Measurements from ENCODE around the gene PCMT1.

DNA sequence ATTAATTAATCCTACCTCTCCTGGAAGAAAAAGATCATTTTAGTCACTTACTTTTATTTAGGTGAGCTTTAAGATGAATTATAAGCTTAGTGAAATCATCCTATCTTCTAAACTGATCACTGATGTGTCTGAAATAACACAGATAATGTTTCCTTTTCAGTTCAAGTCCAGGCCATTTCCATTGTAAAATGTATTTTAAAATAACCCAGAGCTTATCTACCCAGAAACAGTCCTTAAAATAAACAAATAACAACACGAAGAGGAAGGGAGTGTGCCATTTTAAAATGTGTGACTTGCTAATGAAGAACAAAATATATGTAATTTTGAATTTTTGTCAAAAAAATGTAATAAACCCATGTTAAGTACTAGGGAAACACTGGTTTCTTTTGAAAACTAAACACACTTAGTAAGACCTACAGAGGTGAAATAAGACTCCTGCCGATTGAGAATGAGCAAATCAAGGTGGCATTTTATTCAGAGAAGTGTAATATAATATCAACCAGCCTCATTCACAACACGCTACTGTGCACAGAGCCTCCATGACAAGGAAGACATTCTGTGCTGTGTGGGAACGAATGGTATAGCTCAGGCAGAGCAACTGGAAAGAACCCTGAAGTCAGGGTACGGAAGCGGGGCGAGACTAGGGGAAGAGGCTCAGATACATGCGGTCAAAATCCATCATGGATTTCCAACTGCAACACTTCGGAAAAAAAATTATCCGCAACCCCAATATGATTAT is 106.9 kb downstream of the PCMT1 start:
- TF ChIP-seq, protein P1, sequence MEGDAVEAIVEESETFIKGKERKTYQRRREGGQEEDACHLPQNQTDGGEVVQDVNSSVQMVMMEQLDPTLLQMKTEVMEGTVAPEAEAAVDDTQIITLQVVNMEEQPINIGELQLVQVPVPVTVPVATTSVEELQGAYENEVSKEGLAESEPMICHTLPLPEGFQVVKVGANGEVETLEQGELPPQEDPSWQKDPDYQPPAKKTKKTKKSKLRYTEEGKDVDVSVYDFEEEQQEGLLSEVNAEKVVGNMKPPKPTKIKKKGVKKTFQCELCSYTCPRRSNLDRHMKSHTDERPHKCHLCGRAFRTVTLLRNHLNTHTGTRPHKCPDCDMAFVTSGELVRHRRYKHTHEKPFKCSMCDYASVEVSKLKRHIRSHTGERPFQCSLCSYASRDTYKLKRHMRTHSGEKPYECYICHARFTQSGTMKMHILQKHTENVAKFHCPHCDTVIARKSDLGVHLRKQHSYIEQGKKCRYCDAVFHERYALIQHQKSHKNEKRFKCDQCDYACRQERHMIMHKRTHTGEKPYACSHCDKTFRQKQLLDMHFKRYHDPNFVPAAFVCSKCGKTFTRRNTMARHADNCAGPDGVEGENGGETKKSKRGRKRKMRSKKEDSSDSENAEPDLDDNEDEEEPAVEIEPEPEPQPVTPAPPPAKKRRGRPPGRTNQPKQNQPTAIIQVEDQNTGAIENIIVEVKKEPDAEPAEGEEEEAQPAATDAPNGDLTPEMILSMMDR (IDR thresholded peaks at IDR 0.05; ENCODE audit: low read depth, low read length): no peak
- TF ChIP-seq POLR2A (IDR thresholded peaks at IDR 0.05; ENCODE audit: extremely low read depth, insufficient read length) (no peak), MYC (IDR thresholded peaks at IDR 0.05; ENCODE audit: low read depth, low read length) (no peak)
- TF ChIP-seq, protein P2, sequence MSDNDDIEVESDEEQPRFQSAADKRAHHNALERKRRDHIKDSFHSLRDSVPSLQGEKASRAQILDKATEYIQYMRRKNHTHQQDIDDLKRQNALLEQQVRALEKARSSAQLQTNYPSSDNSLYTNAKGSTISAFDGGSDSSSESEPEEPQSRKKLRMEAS (IDR thresholded peaks at IDR 0.05; ENCODE audit: low read depth, low read length): no peak

All from NB4 (cell line).